ENCODE measurements around the gene OGFOD2. TPM values are rescaled to one million over a fixed set of nuclear protein-coding genes. Genes with fewer than 3 reads are reported as not detected.

OGFOD2 gene
- total RNA-seq, 1 donor from 2014 or later: 19.5 TPM

DNA sequence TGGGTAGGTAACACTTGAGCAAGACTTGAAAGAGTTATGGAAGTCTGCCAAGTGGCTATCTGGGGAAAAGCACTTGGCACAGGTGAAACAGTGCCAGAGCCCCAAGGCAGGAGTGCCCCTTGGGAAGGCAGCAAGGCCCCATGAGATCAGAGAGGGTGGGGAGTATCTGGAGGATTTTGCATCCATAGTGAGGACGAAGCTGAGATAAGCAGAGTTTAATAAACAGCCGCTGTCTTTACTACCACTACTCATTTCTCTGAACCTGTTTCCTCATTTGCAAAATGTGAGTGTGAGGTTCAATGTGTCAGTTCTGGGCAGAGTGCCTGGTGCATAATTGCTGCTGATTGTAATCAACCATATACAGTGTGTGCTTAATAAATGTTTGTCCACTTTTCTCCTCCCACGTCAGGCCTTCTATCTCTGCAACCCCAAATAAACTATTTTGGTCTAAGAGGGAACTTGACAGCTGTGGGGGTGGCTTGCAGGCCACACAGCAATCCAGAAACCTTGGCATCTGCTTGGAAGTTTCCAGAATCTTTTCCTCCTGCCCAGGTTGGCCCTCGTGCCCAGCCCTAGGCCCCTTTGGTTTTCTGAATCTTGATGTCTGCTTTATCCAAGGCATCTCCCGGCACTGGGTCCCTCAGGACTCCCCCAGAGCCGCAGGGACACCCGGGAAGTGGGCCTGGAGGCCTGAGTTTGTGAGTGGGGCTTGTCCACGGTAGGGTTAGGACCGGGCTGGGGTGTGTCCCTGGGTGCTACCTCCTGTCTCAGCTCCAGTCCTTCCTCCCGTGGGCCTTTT is 13.3 kb upstream of the OGFOD2 start:
- H3K27ac ChIP-seq: peak overlapping the region; percentile 7
- peaks cover 39% of the 10 kb centered on the region for H3K4me1 ChIP-seq
- intact Hi-C loops (cut with DNase I): no loop called here
- H3K4me3 ChIP-seq: no peak overlapping the region
- DNase-seq (no peak), ATAC-seq (peak in 1 of 2 donors; percentile 20)
- TF ChIP-seq, protein P1, sequence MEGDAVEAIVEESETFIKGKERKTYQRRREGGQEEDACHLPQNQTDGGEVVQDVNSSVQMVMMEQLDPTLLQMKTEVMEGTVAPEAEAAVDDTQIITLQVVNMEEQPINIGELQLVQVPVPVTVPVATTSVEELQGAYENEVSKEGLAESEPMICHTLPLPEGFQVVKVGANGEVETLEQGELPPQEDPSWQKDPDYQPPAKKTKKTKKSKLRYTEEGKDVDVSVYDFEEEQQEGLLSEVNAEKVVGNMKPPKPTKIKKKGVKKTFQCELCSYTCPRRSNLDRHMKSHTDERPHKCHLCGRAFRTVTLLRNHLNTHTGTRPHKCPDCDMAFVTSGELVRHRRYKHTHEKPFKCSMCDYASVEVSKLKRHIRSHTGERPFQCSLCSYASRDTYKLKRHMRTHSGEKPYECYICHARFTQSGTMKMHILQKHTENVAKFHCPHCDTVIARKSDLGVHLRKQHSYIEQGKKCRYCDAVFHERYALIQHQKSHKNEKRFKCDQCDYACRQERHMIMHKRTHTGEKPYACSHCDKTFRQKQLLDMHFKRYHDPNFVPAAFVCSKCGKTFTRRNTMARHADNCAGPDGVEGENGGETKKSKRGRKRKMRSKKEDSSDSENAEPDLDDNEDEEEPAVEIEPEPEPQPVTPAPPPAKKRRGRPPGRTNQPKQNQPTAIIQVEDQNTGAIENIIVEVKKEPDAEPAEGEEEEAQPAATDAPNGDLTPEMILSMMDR (IDR thresholded peaks at IDR 0.05): no peak
- no peaks in the 10 kb centered on the region for H3K9me3 ChIP-seq
- H3K27me3 ChIP-seq (ENCODE audit: low read depth): no peaks in the 10 kb centered on the region
- peaks cover 7% of the 10 kb centered on the region for H3K36me3 ChIP-seq

DNA sequence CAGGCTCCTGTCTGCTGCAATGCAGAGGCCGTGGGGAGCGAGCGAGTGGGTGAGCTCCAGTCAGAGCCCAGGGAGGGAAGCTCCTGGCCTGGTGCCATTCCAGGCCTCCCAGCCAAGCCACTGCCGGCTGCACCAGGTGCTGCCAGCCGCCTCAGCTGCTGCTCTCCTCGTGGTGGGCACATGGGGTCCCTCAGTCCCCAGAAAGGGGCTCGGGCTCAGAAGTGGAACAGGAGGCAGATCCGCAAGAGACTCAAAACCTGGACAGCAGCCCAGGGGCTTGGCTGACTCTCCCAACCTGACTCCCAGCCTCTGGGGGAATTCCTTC is 11.1 kb upstream of the OGFOD2 start:
- peaks cover 7% of the 10 kb centered on the region for H3K36me3 ChIP-seq
- H3K4me3 ChIP-seq: no peak overlapping the region
- H3K4me1 ChIP-seq: peaks cover 40% of the 10 kb centered on the region
- no peaks in the 10 kb centered on the region for H3K9me3 ChIP-seq
- intact Hi-C loops (cut with DNase I): no loop called here
- DNase-seq (no peak), ATAC-seq (no peak)
- no peak overlapping the region for H3K27ac ChIP-seq
- no peaks in the 10 kb centered on the region for H3K27me3 ChIP-seq (ENCODE audit: low read depth)
- TF ChIP-seq, protein P1 (IDR thresholded peaks at IDR 0.05): no peak

DNA sequence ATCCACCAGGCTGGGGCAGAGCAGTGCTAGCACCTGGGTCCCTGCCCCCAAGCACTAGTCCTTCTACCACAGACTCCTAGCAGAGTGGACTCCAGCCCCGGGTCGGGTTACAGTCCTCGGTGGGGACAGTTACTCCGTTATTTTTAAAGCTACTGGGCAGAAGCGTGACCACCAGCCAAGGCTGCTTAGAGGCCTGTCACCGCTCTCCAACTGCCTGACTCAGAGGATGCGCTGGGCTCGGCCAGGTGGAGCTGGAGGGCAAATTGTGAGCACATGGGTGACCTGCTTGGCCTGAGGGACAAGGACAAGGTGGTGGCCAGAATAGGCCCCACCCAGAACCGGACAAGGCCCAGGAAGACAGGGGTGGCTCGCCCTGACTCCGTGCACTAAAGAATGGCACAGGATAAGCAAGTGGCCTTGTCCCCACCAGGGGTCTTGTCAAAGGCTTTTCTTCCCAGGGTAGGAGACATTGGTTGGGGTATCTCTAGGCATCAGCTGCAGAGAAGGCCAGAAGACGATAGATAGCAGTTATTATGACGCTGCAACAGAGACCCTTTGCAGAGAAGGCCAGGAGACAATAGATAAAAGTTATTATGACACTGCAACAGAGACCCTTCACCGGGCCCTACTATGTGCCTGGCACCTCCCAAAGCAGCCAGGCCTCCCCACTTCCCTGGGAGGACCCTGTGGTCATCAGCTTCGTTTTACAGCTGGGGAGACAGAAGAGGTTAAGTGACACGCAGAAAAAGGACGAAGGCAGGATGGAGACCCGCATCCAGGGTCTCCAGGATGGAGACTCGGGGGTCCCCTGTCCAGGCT is 10.4 kb upstream of the OGFOD2 start:
- no peak overlapping the region for H3K4me3 ChIP-seq
- H3K4me1 ChIP-seq: peaks cover 40% of the 10 kb centered on the region
- DNase-seq (no peak), ATAC-seq (no peak)
- TF ChIP-seq, protein P1 (IDR thresholded peaks at IDR 0.05): no peak
- no peaks in the 10 kb centered on the region for H3K27me3 ChIP-seq (ENCODE audit: low read depth)
- no peak overlapping the region for H3K27ac ChIP-seq
- H3K9me3 ChIP-seq: no peaks in the 10 kb centered on the region
- intact Hi-C loops (cut with DNase I): no loop called here
- peaks cover 2% of the 10 kb centered on the region for H3K36me3 ChIP-seq

DNA sequence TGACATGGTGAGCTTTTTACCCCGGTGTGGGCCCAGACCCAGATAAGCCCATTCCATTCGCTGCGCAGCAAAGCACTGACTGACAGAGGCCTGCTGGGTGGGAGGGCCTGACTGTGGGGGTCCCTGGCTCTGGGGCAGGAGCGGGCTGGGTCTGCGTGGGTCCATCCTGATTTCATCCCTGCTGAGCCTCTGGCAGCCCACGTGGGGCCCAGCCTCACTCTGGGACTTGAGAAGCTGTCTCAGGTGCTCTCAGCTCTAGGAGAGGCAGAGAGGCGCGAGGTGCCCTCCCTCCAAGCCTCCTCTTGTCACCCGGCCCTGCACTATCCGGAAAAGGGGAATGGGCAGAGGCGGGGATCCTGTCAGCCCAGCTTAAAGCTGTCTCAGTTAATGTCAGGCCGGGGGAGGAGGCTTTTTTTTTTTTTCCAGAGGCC is 9.7 kb upstream of the OGFOD2 start:
- Histone ChIP-seq H3K27ac (no peak overlapping the region), H3K9me3 (no peaks in the 10 kb centered on the region), H3K4me1 (peaks cover 40% of the 10 kb centered on the region), H3K4me3 (peak overlapping the region; percentile 61), H3K27me3 (ENCODE audit: low read depth) (no peaks in the 10 kb centered on the region), H3K36me3 (no peaks in the 10 kb centered on the region)
- ATAC-seq: no peak
- intact Hi-C loops (cut with DNase I): no loop called here
- no peak for DNase-seq
- TF ChIP-seq, protein P1 (IDR thresholded peaks at IDR 0.05): no peak

DNA sequence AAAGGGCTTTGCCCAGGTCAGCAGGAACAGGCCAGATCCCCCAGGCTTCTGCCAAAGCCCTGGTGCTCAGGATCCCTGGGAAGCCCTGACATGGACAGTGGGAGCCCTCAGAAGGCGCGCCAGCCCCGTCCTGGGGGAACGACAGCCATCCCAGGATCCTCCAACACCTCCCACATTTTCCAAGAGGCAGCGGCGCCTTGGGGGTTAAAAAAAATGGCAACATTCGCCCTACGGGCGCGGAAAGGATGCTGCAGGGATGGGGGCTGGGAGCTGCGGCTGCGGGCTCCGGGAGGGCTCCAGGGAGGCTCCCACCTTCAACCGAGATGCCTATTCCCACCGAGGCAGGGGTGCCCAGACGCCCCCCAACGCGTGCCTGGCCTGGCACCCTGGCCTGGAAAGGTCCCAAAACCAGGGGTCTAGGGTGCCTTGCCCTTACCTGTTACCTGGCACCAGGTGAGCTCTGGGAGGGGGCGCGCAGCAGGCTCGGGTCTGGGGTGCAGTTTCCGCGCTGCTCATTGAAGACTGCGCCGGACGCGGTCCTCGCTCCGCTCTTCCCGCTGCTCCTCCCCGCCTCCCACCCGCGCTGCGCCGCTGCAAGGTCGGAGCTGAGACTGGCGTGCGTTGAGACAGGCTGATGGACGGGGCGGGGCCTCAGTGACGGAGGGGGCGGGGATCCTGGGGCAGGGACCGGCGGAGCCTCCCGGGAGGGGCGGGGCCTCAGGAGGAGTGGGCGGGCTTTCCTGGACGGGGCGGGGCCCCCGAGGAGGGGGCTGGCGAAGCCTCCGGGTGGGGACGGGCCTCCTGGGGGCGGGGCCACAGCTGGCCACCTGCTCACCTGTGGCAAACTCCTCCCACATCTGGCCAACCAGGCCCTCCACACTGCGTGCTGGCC is 8.9 kb upstream of the OGFOD2 start, which contains the start of gene ABCB9:
ABCB9 (minus strand) TSS at position 613 of the 892 bp plus-strand sequence. CDS start 6,228 bp downstream, outside the sequence.
- H3K4me1 ChIP-seq: peaks cover 40% of the 10 kb centered on the region
- H3K9me3 ChIP-seq: no peaks in the 10 kb centered on the region
- H3K27ac ChIP-seq: peak within 1 kb of the TSS; percentile 53
- H3K4me3 ChIP-seq: peak within 1 kb of the TSS; percentile 61
- DNase-seq (peak; percentile 95), ATAC-seq (peak; percentile 97 to 98)
- TF ChIP-seq, protein P1 (IDR thresholded peaks at IDR 0.05): no peak
- intact Hi-C loops (cut with DNase I): no loop called here
- no peaks in the 10 kb centered on the region for H3K36me3 ChIP-seq
- H3K27me3 ChIP-seq (ENCODE audit: low read depth): no peaks in the 10 kb centered on the region
